HuH-7 (cell line): ENCODE data around the gene DENND6B.

Experiments
- DNase-seq: peaks from one replicate; pipeline ENCODE4 v3.0.0; 2011; ENCODE audit warnings: low spot score

DENND6B gene

GRCh38 chr22:50316114-50317065 is 10.4 kb downstream of the DENND6B start:
- no peak for DNase-seq

GRCh38 chr22:50315289-50316113 is 11.3 kb downstream of the DENND6B start:
- DNase-seq = no peak

- no peak for DNase-seq
Observed at GRCh38 chr22:50314455-50315288, 12.1 kb downstream of the DENND6B start.

- no peak for DNase-seq
Observed at GRCh38 chr22:50314081-50314454, 12.7 kb downstream of the DENND6B start.

- DNase-seq = no peak
Observed at GRCh38 chr22:50313600-50313999, 13.2 kb downstream of the DENND6B start.

- DNase-seq = no peak
Observed at GRCh38 chr22:50313021-50313420, 13.8 kb downstream of the DENND6B start.

GRCh38 chr22:50312371-50312770 is 14.4 kb downstream of the DENND6B start:
- DNase-seq = no peak

- no peak for DNase-seq
Observed at GRCh38 chr22:50311606-50312351, 15.0 kb downstream of the DENND6B start.

- DNase-seq = no peak
Observed at GRCh38 chr22:50310949-50311444, 15.8 kb downstream of the DENND6B start.

GRCh38 chr22:50310031-50310722 is 16.6 kb downstream of the DENND6B start:
- DNase-seq = no peak

- no peak for DNase-seq
Observed at GRCh38 chr22:50309601-50309991, 17.2 kb downstream of the DENND6B start.

GRCh38 chr22:50308986-50309600 is 17.7 kb downstream of the DENND6B start:
- DNase-seq = no peak

- no peak for DNase-seq
Observed at GRCh38 chr22:50308597-50308935, 18.2 kb downstream of the DENND6B start.

GRCh38 chr22:50307890-50308596 is 18.8 kb downstream of the DENND6B start:
- DNase-seq = no peak

- peak; percentile 92 for DNase-seq
Observed at GRCh38 chr22:50306753-50307749, 19.8 kb downstream of the DENND6B start, which contains the start of gene PLXNB2. Gene PLXNB2, minus strand, starts transcription at chr22:50307646. Its CDS starts 17,062 bp downstream, at chr22:50290584.

GRCh38 chr22:50305923-50306566 is 20.8 kb downstream of the DENND6B start:
- no peak for DNase-seq

- DNase-seq = no peak
Observed at GRCh38 chr22:50305393-50305922, 21.4 kb downstream of the DENND6B start.
